OCI-LY1 (cell line): ENCODE results near the gene TMX1.

Source experiments
- H2AFZ ChIP-seq: fragments of 200-600 bp; sonication (generic), shearing (Covaris generic); 2 replicates; pipeline ENCODE4 v1.6.0; 2014; ENCODE audit warnings: antibody characterized with exemption, mild to moderate bottlenecking, low read length
- H3F3A ChIP-seq: fragments of 200-600 bp; sonication (generic), shearing (Covaris generic); 2 replicates; pipeline ENCODE4 v1.6.0; 2014; ENCODE audit warnings: mild to moderate bottlenecking, antibody characterized with exemption, low read length, moderate library complexity; ENCODE audit not compliant: insufficient read depth
- H3K27ac ChIP-seq: fragments of 200-600 bp; sonication (generic); 2 replicates; pipeline ENCODE4 v1.5.1; 2014; ENCODE audit warnings: low read length, mixed run types, mild to moderate bottlenecking, low read depth; ENCODE audit not compliant: poor library complexity, severe bottlenecking
- H3K27me3 ChIP-seq: fragments of 200-600 bp; sonication (generic); 2 replicates; pipeline ENCODE4 v1.6.0; 2014; ENCODE audit warnings: antibody characterized with exemption, mild to moderate bottlenecking, low read length, moderate library complexity; ENCODE audit not compliant: insufficient read depth
- H3K36me3 ChIP-seq: fragments of 200-600 bp; sonication (generic); 2 replicates; pipeline ENCODE4 v1.6.1; 2014; ENCODE audit warnings: mild to moderate bottlenecking, antibody characterized with exemption, low read length, moderate library complexity, mixed read lengths; ENCODE audit not compliant: insufficient read depth
- H3K4me1 ChIP-seq: fragments of 200-600 bp; sonication (generic); 2 replicates; pipeline ENCODE4 v1.5.1; 2014; ENCODE audit warnings: mild to moderate bottlenecking, low read length, moderate library complexity; ENCODE audit not compliant: insufficient read depth, severe bottlenecking
- H3K4me2 ChIP-seq: fragments of 200-600 bp; sonication (generic), shearing (Covaris generic); 2 replicates; pipeline ENCODE4 v1.6.1; 2014; ENCODE audit warnings: low read length
- H3K4me3 ChIP-seq: fragments of 200-600 bp; sonication (generic); 2 replicates; pipeline ENCODE4 v1.5.1; 2014; ENCODE audit warnings: low read length, low read depth, mild to moderate bottlenecking, mixed read lengths; ENCODE audit not compliant: poor library complexity, severe bottlenecking
- H3K79me2 ChIP-seq: fragments of 200-600 bp; shearing (Covaris generic); 2 replicates; pipeline ENCODE4 v1.6.1; 2016; ENCODE audit warnings: mixed run types, low read length, mixed read lengths; ENCODE audit not compliant: insufficient read depth
- H3K9ac ChIP-seq: fragments of 200-600 bp; sonication (generic), shearing (Covaris generic); 2 replicates; pipeline ENCODE4 v1.6.1; 2014; ENCODE audit warnings: mild to moderate bottlenecking, low read length, mixed read lengths
- H3K9me2 ChIP-seq: fragments of 200-600 bp; sonication (generic), shearing (Covaris generic); 2 replicates; pipeline ENCODE4 v1.6.1; 2014; ENCODE audit warnings: low read depth, mild to moderate bottlenecking, low read length, mixed read lengths
- H3K9me3 ChIP-seq: fragments of 200-600 bp; shearing (Covaris generic); 2 replicates; pipeline ENCODE4 v1.6.1; 2014; ENCODE audit warnings: low read length, mixed read lengths
- H4K20me1 ChIP-seq: fragments of 200-600 bp; sonication (generic), shearing (Covaris generic); 2 replicates; pipeline ENCODE4 v1.6.0; 2016; ENCODE audit warnings: mild to moderate bottlenecking, low read length; ENCODE audit not compliant: insufficient read depth
- EZH2 ChIP-seq: fragments of 200-600 bp; sonication (generic), shearing (Covaris generic); IDR thresholded peaks from 2 replicates; pipeline ENCODE4 v1.8.0; 2017; ENCODE audit warnings: borderline replicate concordance, mixed run types, mild to moderate bottlenecking, antibody characterized with exemption, low read length, moderate library complexity, mixed read lengths
- TF ChIP-seq, protein P1 (sequence below): fragments of 200-600 bp; sonication (generic), shearing (Covaris generic); IDR thresholded peaks from 2 replicates; pipeline ENCODE4 v1.5.1; 2017; ENCODE audit warnings: mild to moderate bottlenecking, antibody characterized with exemption, low read length, moderate library complexity, mixed read lengths

TMX1 gene

DNA sequence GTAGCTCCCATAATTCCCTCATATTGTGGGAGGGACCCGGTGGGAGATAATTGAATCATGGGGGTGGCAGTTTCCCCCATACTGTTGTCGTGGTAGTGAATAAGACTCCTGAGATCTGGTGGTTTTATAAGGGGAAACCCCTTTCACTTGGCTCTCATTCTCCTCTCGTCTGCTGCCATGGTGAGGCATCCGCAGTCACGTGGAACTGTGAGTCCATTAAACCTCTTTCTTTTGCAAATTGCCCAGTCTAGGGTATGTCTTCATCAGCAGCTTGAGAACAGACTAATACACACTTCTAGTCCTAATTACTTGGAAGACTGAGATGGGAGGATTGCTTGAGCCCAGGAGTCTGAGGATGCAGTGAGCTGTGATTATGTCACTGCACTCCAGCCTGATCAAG lies 64.4 kb downstream of the TMX1 start:
- Histone ChIP-seq H3K36me3 (no peaks in the 10 kb centered on the region), H3K9me3 (no peaks in the 10 kb centered on the region), H3F3A (no peaks in the 10 kb centered on the region), H3K9ac (no peak overlapping the region), H3K27ac (no peak overlapping the region), H3K4me3 (no peak overlapping the region), H3K4me2 (no peak overlapping the region), H4K20me1 (no peaks in the 10 kb centered on the region), H3K79me2 (no peaks in the 10 kb centered on the region), H3K27me3 (no peaks in the 10 kb centered on the region), H2AFZ (no peak overlapping the region), H3K4me1 (no peaks in the 10 kb centered on the region), H3K9me2 (no peaks in the 10 kb centered on the region)
- TF ChIP-seq EZH2 = no peak
- TF ChIP-seq, protein P1, sequence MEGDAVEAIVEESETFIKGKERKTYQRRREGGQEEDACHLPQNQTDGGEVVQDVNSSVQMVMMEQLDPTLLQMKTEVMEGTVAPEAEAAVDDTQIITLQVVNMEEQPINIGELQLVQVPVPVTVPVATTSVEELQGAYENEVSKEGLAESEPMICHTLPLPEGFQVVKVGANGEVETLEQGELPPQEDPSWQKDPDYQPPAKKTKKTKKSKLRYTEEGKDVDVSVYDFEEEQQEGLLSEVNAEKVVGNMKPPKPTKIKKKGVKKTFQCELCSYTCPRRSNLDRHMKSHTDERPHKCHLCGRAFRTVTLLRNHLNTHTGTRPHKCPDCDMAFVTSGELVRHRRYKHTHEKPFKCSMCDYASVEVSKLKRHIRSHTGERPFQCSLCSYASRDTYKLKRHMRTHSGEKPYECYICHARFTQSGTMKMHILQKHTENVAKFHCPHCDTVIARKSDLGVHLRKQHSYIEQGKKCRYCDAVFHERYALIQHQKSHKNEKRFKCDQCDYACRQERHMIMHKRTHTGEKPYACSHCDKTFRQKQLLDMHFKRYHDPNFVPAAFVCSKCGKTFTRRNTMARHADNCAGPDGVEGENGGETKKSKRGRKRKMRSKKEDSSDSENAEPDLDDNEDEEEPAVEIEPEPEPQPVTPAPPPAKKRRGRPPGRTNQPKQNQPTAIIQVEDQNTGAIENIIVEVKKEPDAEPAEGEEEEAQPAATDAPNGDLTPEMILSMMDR = no peak

GRCh38 chr14:51304941-51305340 lies 64.9 kb downstream of the TMX1 start:
- H3K27me3 ChIP-seq = no peaks in the 10 kb centered on the region
- no peak overlapping the region for H2AFZ ChIP-seq
- H4K20me1 ChIP-seq = no peaks in the 10 kb centered on the region
- H3K4me3 ChIP-seq = no peak overlapping the region
- H3K4me2 ChIP-seq = no peak overlapping the region
- no peak overlapping the region for H3K9ac ChIP-seq
- H3K27ac ChIP-seq = no peak overlapping the region
- H3K9me2 ChIP-seq = no peaks in the 10 kb centered on the region
- H3K4me1 ChIP-seq = no peaks in the 10 kb centered on the region
- no peaks in the 10 kb centered on the region for H3K79me2 ChIP-seq
- no peaks in the 10 kb centered on the region for H3K9me3 ChIP-seq
- H3F3A ChIP-seq = no peaks in the 10 kb centered on the region
- no peak for TF ChIP-seq EZH2
- TF ChIP-seq, protein P1 = no peak
- H3K36me3 ChIP-seq = no peaks in the 10 kb centered on the region

DNA sequence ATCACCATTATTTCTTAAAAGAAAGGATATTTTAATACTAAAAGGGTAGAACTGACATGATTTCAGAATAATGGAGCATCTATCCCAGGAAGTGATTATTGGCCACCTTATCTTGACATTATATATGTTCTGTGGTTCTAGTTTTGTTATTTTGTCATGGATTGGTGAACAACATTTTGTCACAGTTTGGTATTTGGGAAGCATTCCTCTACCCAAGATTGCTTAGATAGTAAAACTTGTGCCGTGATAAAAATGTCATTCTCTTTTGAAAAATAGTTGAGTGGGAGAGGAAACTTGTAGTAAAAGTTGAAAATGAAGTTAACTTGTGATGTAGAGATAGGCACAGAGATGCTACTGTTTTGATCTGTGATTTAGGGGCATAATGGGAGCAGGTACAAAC lies 65.7 kb downstream of the TMX1 start:
- Histone ChIP-seq H3K36me3 (no peaks in the 10 kb centered on the region), H3K79me2 (no peaks in the 10 kb centered on the region), H3K27me3 (no peaks in the 10 kb centered on the region), H3K9ac (no peak overlapping the region), H3K9me3 (no peaks in the 10 kb centered on the region), H4K20me1 (no peaks in the 10 kb centered on the region), H2AFZ (no peak overlapping the region), H3K9me2 (no peaks in the 10 kb centered on the region), H3K4me1 (no peaks in the 10 kb centered on the region), H3K27ac (no peak overlapping the region), H3K4me3 (no peak overlapping the region), H3F3A (no peaks in the 10 kb centered on the region), H3K4me2 (no peak overlapping the region)
- no peak for TF ChIP-seq EZH2
- TF ChIP-seq, protein P1 = no peak
